Astrocyte (in vitro differentiated cells and primary cell): Measurements from ENCODE around the gene ZCCHC3.

ENCODE experiments used
- EZH2 ChIP-seq: IDR thresholded peaks from 2 replicates; pipeline ENCODE4 v1.6.1; 2012; ENCODE audit warnings: mild to moderate bottlenecking, low read length, inconsistent platforms; ENCODE audit not compliant: insufficient read depth
- TF ChIP-seq, protein P1 (sequence below): IDR thresholded peaks from 2 replicates; pipeline ENCODE4 v1.5.1; 2011; ENCODE audit warnings: low read depth, mild to moderate bottlenecking, inconsistent platforms, low read length, moderate library complexity; ENCODE audit not compliant: insufficient read depth

DNA sequence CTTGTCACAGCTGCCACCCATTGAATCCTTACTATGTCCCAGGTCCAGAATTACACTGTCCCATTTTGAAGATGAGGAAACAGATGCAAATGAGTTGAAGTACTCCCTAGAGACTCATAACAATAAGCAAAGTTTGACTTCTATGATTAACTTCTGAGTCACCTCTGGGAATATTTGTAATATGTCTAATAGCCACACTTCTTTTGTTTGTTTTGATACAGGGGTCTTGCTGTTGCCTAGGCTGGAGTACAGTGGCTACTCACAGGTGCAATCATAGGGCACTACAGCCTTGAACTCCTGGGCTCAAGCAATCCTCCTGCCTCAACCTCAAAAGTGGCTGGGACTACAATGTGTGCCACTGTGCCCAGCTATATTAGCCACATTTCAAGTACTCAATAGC is 16.6 kb downstream of the ZCCHC3 start:
- TF ChIP-seq, protein P1, sequence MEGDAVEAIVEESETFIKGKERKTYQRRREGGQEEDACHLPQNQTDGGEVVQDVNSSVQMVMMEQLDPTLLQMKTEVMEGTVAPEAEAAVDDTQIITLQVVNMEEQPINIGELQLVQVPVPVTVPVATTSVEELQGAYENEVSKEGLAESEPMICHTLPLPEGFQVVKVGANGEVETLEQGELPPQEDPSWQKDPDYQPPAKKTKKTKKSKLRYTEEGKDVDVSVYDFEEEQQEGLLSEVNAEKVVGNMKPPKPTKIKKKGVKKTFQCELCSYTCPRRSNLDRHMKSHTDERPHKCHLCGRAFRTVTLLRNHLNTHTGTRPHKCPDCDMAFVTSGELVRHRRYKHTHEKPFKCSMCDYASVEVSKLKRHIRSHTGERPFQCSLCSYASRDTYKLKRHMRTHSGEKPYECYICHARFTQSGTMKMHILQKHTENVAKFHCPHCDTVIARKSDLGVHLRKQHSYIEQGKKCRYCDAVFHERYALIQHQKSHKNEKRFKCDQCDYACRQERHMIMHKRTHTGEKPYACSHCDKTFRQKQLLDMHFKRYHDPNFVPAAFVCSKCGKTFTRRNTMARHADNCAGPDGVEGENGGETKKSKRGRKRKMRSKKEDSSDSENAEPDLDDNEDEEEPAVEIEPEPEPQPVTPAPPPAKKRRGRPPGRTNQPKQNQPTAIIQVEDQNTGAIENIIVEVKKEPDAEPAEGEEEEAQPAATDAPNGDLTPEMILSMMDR, result no peak
- TF ChIP-seq EZH2, result no peak
